Natural killer cell (primary cell): ENCODE results near the gene PRMT7. TPM values are rescaled to one million over a fixed set of nuclear protein-coding genes. Genes with fewer than 3 reads are reported as not detected.

ENCODE experiments used
- ATAC-seq, 3 donors: fragments of 150-1000 bp in 2 of 3; fragments of 200-7000 bp in 1 of 3; cut with Tn5 transposase; 1 replicate in 1 of 3; 2 replicates in 2 of 3; pipeline ENCODE4 v1.10.0; 2021; ENCODE audit warnings: mild to moderate bottlenecking in 2 of 3, moderate library complexity in 2 of 3
- DNase-seq, 2 donors: peaks; one replicate each; pipeline versions ENCODE4 v3.0.0 to v3.0.0-alpha.2; 2013 to 2021; ENCODE audit warnings: mixed read lengths in 1 of 2
- H3K27ac ChIP-seq: one replicate; pipeline ENCODE4 v1.5.1; 2013; ENCODE audit warnings: mild to moderate bottlenecking, low read length
- H3K27me3 ChIP-seq: one replicate; pipeline ENCODE4 v1.6.1; 2013; ENCODE audit warnings: low read length; ENCODE audit not compliant: control insufficient read depth, insufficient read depth
- H3K36me3 ChIP-seq: one replicate; pipeline ENCODE4 v1.6.1; 2013; ENCODE audit warnings: low read length; ENCODE audit not compliant: control insufficient read depth, insufficient read depth
- H3K4me1 ChIP-seq: one replicate; pipeline ENCODE4 v1.6.1; 2013; ENCODE audit warnings: low read length; ENCODE audit not compliant: control insufficient read depth, insufficient read depth
- H3K4me3 ChIP-seq: one replicate; pipeline ENCODE4 v1.5.1; 2013; ENCODE audit warnings: low read length
- H3K9me3 ChIP-seq: one replicate; pipeline ENCODE4 v1.6.1; 2013; ENCODE audit warnings: low read length; ENCODE audit not compliant: control insufficient read depth, insufficient read depth
- H3K27ac Mint-ChIP-seq, 2 donors: one replicate each; pipeline ENCODE4 v1.8.0; 2022; ENCODE audit warnings: mild to moderate bottlenecking in 2 of 2, mixed read lengths in 2 of 2, moderate library complexity in 1 of 2
- H3K27me3 Mint-ChIP-seq, 2 donors: one replicate each; pipeline ENCODE4 v1.8.0; 2022; ENCODE audit warnings: low read depth in 2 of 2, mixed read lengths in 2 of 2
- H3K36me3 Mint-ChIP-seq: one replicate; pipeline ENCODE4 v1.8.0; 2022; ENCODE audit warnings: mixed read lengths
- H3K4me1 Mint-ChIP-seq, 2 donors: one replicate each; pipeline ENCODE4 v1.8.0; 2022; ENCODE audit warnings: mixed read lengths in 2 of 2
- H3K4me3 Mint-ChIP-seq: one replicate; pipeline ENCODE4 v1.8.0; 2022; ENCODE audit warnings: mild to moderate bottlenecking, moderate library complexity, mixed read lengths
- H3K9me3 Mint-ChIP-seq, 2 donors: one replicate each; pipeline ENCODE4 v1.8.0; 2022; ENCODE audit warnings: mixed read lengths in 2 of 2
- CTCF ChIP-seq: fragments of 200-600 bp; IDR thresholded peaks from one replicate; pipeline ENCODE4 v1.8.0; 2022; ENCODE audit warnings: antibody characterized with exemption
- WGBS: methylation state at CpG from one replicate; pipeline ENCODE4 v1.1.7; 2013; ENCODE audit warnings: missing lambda C conversion rate; ENCODE audit not compliant: insufficient coverage; 5-methylcytosine and 5-hydroxymethylcytosine counted together
- intact Hi-C: fragments of 100-400 bp; cut with micrococcal nuclease; formaldehyde crosslinking; loops from one replicate; pipeline ENCODE4 v1.14.2; 2022
- total RNA-seq, 4 donors: library from RNA; stranded (reverse); fragments of 120-200 nt in 1 of 4; gene quantifications; one replicate each; pipeline versions ENCODE4 v1.2.3 to v1.2.4, GENCODE V29; 2013 to 2022

Gene PRMT7
- total RNA-seq, 3 donors from 2014 or later (not counting 1 experiment from before 2014, with no cell fraction given), result 60.7 to 84.7 (median 68.2) TPM

- intact Hi-C loops, result no loop called here
- DNase-seq (no peak), ATAC-seq (no peak)
- Mint-ChIP-seq H3K36me3 (no peaks in the 10 kb centered on the region), H3K27ac (no peak overlapping the region), H3K27me3 (peaks cover 0 to 4% of the 10 kb centered on the region in 2 donors), H3K9me3 (no peaks in the 10 kb centered on the region), H3K4me1 (peaks cover 21 to 32% of the 10 kb centered on the region in 2 donors), H3K4me3 (no peak overlapping the region)
- 97% methylated on average over 16 of the region's 16 CpGs for WGBS
- H3K27ac ChIP-seq, result no peak overlapping the region
- no peaks in the 10 kb centered on the region for H3K9me3 ChIP-seq
- H3K36me3 ChIP-seq, result peaks cover 20% of the 10 kb centered on the region
- no peak overlapping the region for H3K4me3 ChIP-seq
- no peaks in the 10 kb centered on the region for H3K27me3 ChIP-seq
- no peak for TF ChIP-seq CTCF
- H3K4me1 ChIP-seq, result peaks cover 40% of the 10 kb centered on the region
These were observed 50.7 kb downstream of the PRMT7 start for GRCh38 chr16:68361485-68361884.

GRCh38 chr16:68362262-68362913 lies 51.6 kb downstream of the PRMT7 start:
- DNase-seq (no peak), ATAC-seq (no peak)
- 86% methylated on average over 8 of the region's 8 CpGs for WGBS
- no peak overlapping the region for H3K27ac Mint-ChIP-seq
- H3K4me1 Mint-ChIP-seq, result peaks cover 12 to 24% of the 10 kb centered on the region in 2 donors
- Histone ChIP-seq H3K27me3 (no peaks in the 10 kb centered on the region), H3K9me3 (no peaks in the 10 kb centered on the region), H3K27ac (no peak overlapping the region), H3K4me3 (no peak overlapping the region), H3K4me1 (peaks cover 36% of the 10 kb centered on the region), H3K36me3 (peaks cover 19% of the 10 kb centered on the region)
- intact Hi-C loops, result no loop called here
- H3K9me3 Mint-ChIP-seq, result no peaks in the 10 kb centered on the region
- no peaks in the 10 kb centered on the region for H3K36me3 Mint-ChIP-seq
- no peak for TF ChIP-seq CTCF
- H3K27me3 Mint-ChIP-seq, result peaks cover 0 to 4% of the 10 kb centered on the region in 2 donors
- H3K4me3 Mint-ChIP-seq, result no peak overlapping the region

GRCh38 chr16:68362947-68363657 lies 52.3 kb downstream of the PRMT7 start:
- peaks cover 0 to 4% of the 10 kb centered on the region in 2 donors for H3K27me3 Mint-ChIP-seq

More at GRCh38 chr16:68362947-68363657, 52.3 kb downstream of the PRMT7 start:
- peaks cover 12% of the 10 kb centered on the region for H3K36me3 ChIP-seq
- H3K4me3 Mint-ChIP-seq, result no peak overlapping the region
- H3K27ac ChIP-seq, result no peak overlapping the region
- ATAC-seq (no peak), DNase-seq (no peak)
- H3K9me3 Mint-ChIP-seq, result no peaks in the 10 kb centered on the region
- no peaks in the 10 kb centered on the region for H3K9me3 ChIP-seq
- H3K36me3 Mint-ChIP-seq, result no peaks in the 10 kb centered on the region
- TF ChIP-seq CTCF, result no peak
- H3K27ac Mint-ChIP-seq, result no peak overlapping the region
- H3K27me3 ChIP-seq, result peaks cover 3% of the 10 kb centered on the region
- peaks cover 36% of the 10 kb centered on the region for H3K4me1 ChIP-seq
- WGBS, result 92% methylated on average over 18 of the region's 18 CpGs
- H3K4me1 Mint-ChIP-seq, result peaks cover 9 to 24% of the 10 kb centered on the region in 2 donors
- no peak overlapping the region for H3K4me3 ChIP-seq
- intact Hi-C loops, result no loop called here
